SK-N-SH treated with all-trans-retinoic acid at 6 μM for 48 hours (cell line): ENCODE data around the gene MYO3B.

Experiments used
- ATAC-seq: fragments of 200-7000 bp; cut with Tn5 transposase; 3 replicates; pipeline ENCODE4 v1.9.1; 2020; ENCODE audit warnings: mild to moderate bottlenecking, moderate library complexity
- ARNTL ChIP-seq: fragments of 450-650 bp; formaldehyde crosslinking; IDR thresholded peaks from 2 replicates; pipeline ENCODE4 v1.5.0; 2020; ENCODE audit warnings: low read depth, mild to moderate bottlenecking, moderate library complexity, borderline replicate concordance
- BACH2 ChIP-seq: fragments of 250-450 bp; sonication (Bioruptor Pico); IDR thresholded peaks from 2 replicates; pipeline ENCODE4 v1.9.0; 2021; ENCODE audit warnings: mild to moderate bottlenecking, borderline replicate concordance
- CSDC2 ChIP-seq: fragments of 250-450 bp; sonication (Bioruptor Pico); IDR thresholded peaks from 2 replicates; pipeline ENCODE4 v1.5.0; 2020; ENCODE audit warnings: mild to moderate bottlenecking, moderate library complexity
- GLIS3 ChIP-seq: fragments of 250-450 bp; sonication (Bioruptor Pico); IDR thresholded peaks from 2 replicates; pipeline ENCODE4 v1.5.0; 2020; ENCODE audit warnings: mild to moderate bottlenecking, moderate library complexity
- ISL1 ChIP-seq: fragments of 250-450 bp; sonication (Bioruptor Pico); IDR thresholded peaks from 2 replicates; pipeline ENCODE4 v2.1.2; 2022; ENCODE audit warnings: mild to moderate bottlenecking, moderate library complexity
- OSR1 ChIP-seq: fragments of 250-450 bp; sonication (Bioruptor Pico); IDR thresholded peaks from 2 replicates; pipeline ENCODE4 v1.8.0; 2022; ENCODE audit warnings: moderate library complexity, mild to moderate bottlenecking, inconsistent platforms
- PPARA ChIP-seq: fragments of 250-450 bp; sonication (Bioruptor Pico); IDR thresholded peaks from 2 replicates; pipeline ENCODE4 v1.5.0; 2020; ENCODE audit warnings: mild to moderate bottlenecking, borderline replicate concordance
- RARB ChIP-seq: fragments of 250-450 bp; sonication (Bioruptor Pico); IDR thresholded peaks from 2 replicates; pipeline ENCODE4 v1.8.0; 2021; ENCODE audit warnings: mild to moderate bottlenecking, moderate library complexity
- SNAI2 ChIP-seq: fragments of 250-450 bp; sonication (Bioruptor Pico); IDR thresholded peaks from 2 replicates; pipeline ENCODE4 v1.5.0; 2020; ENCODE audit warnings: mild to moderate bottlenecking, moderate library complexity
- TCF4 ChIP-seq: fragments of 250-450 bp; sonication (Bioruptor Pico); IDR thresholded peaks from 2 replicates; pipeline ENCODE4 v1.8.0; 2021; ENCODE audit warnings: mild to moderate bottlenecking, moderate library complexity, borderline replicate concordance
- TOX ChIP-seq: fragments of 250-450 bp; sonication (Bioruptor Pico); IDR thresholded peaks from 2 replicates; pipeline ENCODE4 v1.8.0; 2021; ENCODE audit warnings: mild to moderate bottlenecking, moderate library complexity, borderline replicate concordance
- ZFP3 ChIP-seq: fragments of 250-450 bp; sonication (Bioruptor Pico); IDR thresholded peaks from 2 replicates; pipeline ENCODE4 v1.5.0; 2020; ENCODE audit warnings: mild to moderate bottlenecking, moderate library complexity
- ZFP30 ChIP-seq: fragments of 450-650 bp; formaldehyde crosslinking; IDR thresholded peaks from 2 replicates; pipeline ENCODE4 v1.5.0; 2022; ENCODE audit warnings: mild to moderate bottlenecking, moderate library complexity
- ZNF565 ChIP-seq: fragments of 450-650 bp; formaldehyde crosslinking; conservative IDR thresholded peaks from 2 replicates; pipeline ENCODE4 v1.5.0; 2020; ENCODE audit warnings: low read depth, mild to moderate bottlenecking, moderate library complexity
- ZNF70 ChIP-seq: fragments of 450-650 bp; formaldehyde crosslinking; IDR thresholded peaks from 2 replicates; pipeline ENCODE4 v1.5.0; 2020; ENCODE audit warnings: mild to moderate bottlenecking, moderate library complexity
- ZNF8 ChIP-seq: fragments of 450-650 bp; formaldehyde crosslinking; IDR thresholded peaks from 2 replicates; pipeline ENCODE4 v1.5.0; 2020; ENCODE audit warnings: mild to moderate bottlenecking, moderate library complexity
- TF ChIP-seq, protein P1 (sequence below): fragments of 250-450 bp; sonication (Bioruptor Pico); IDR thresholded peaks from 2 replicates; pipeline ENCODE4 v1.8.0; 2020; ENCODE audit warnings: mild to moderate bottlenecking, moderate library complexity, borderline replicate concordance
- TF ChIP-seq, protein P2 (sequence below): fragments of 250-450 bp; sonication (Bioruptor Pico); IDR thresholded peaks from 2 replicates; pipeline ENCODE4 v1.5.1; 2020; ENCODE audit warnings: low read depth, mild to moderate bottlenecking, moderate library complexity
- TF ChIP-seq, protein P3 (sequence below): fragments of 250-450 bp; sonication (Bioruptor Pico); IDR thresholded peaks from 2 replicates; pipeline ENCODE4 v1.5.1; 2021; ENCODE audit warnings: mild to moderate bottlenecking, moderate library complexity
- TF ChIP-seq, protein P4 (sequence below): fragments of 250-450 bp; sonication (Bioruptor Pico); IDR thresholded peaks from 2 replicates; pipeline ENCODE4 v1.5.0; 2020; ENCODE audit warnings: mild to moderate bottlenecking, moderate library complexity

MYO3B gene

DNA sequence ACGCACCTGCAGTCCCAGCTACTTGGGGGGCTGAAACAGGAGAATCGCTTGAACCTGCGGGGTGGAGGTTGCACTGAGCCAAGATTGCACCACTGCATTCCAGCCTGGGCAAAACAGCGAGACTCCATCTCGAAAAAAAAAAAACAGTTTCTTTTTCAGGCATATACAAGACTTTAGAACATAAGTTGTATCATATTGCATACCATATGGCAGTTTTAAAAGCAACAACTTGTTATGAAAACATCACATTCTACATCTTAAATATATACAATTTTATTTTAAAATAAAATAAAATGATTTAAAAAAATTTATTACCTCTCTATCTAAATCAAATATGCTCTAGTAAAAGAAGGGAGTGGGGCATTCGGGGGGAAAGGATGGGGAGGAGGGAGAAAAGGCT, 497.8 kb downstream of the MYO3B start:
- ATAC-seq, result no peak
- TF ChIP-seq BACH2 (no peak), OSR1 (CRISPR knock-in tag) (no peak), ZNF8 (no peak), ZFP3 (CRISPR knock-in tag) (no peak)
- TF ChIP-seq, protein P1, sequence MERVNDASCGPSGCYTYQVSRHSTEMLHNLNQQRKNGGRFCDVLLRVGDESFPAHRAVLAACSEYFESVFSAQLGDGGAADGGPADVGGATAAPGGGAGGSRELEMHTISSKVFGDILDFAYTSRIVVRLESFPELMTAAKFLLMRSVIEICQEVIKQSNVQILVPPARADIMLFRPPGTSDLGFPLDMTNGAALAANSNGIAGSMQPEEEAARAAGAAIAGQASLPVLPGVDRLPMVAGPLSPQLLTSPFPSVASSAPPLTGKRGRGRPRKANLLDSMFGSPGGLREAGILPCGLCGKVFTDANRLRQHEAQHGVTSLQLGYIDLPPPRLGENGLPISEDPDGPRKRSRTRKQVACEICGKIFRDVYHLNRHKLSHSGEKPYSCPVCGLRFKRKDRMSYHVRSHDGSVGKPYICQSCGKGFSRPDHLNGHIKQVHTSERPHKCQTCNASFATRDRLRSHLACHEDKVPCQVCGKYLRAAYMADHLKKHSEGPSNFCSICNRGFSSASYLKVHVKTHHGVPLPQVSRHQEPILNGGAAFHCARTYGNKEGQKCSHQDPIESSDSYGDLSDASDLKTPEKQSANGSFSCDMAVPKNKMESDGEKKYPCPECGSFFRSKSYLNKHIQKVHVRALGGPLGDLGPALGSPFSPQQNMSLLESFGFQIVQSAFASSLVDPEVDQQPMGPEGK, result no peak

DNA sequence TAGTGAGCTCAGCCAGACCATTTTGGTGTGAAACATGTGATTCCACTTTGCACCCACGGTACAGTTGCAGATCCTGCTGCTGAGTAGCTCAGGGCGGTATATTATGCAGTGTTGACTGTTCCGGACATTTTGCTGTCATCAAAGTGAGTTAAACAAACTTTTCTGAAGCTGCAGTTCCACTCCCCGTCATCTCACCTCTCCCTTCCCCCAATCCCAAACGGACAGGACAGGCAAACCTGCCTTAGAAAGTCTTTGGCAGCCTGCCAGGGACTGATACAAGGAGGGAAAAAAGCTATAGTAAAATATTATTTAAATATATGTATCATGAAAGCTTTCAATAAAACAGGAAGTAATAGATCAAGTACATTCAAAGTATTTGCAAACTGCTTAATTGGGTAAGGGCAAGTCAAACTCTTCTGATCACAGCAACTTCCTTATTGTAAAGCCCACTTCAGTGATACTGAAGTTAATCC, 501.7 kb downstream of the MYO3B start:
- TF ChIP-seq ARNTL (CRISPR knock-in tag) (no peak), GLIS3 (CRISPR knock-in tag) (no peak), ZNF70 (CRISPR knock-in tag) (no peak), TCF4 (no peak), TOX (CRISPR knock-in tag) (no peak), ZFP30 (CRISPR knock-in tag) (no peak), BACH2 (no peak), PPARA (no peak), ZFP3 (CRISPR knock-in tag) (no peak), RARB (CRISPR knock-in tag) (no peak), CSDC2 (no peak), ISL1 (CRISPR knock-in tag) (no peak), OSR1 (CRISPR knock-in tag) (no peak), ZNF565 (CRISPR knock-in tag) (no peak)
- TF ChIP-seq, protein P2, sequence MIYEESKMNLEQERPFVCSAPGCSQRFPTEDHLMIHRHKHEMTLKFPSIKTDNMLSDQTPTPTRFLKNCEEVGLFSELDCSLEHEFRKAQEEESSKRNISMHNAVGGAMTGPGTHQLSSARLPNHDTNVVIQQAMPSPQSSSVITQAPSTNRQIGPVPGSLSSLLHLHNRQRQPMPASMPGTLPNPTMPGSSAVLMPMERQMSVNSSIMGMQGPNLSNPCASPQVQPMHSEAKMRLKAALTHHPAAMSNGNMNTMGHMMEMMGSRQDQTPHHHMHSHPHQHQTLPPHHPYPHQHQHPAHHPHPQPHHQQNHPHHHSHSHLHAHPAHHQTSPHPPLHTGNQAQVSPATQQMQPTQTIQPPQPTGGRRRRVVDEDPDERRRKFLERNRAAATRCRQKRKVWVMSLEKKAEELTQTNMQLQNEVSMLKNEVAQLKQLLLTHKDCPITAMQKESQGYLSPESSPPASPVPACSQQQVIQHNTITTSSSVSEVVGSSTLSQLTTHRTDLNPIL (CRISPR knock-in tag), result no peak
- TF ChIP-seq, protein P3, sequence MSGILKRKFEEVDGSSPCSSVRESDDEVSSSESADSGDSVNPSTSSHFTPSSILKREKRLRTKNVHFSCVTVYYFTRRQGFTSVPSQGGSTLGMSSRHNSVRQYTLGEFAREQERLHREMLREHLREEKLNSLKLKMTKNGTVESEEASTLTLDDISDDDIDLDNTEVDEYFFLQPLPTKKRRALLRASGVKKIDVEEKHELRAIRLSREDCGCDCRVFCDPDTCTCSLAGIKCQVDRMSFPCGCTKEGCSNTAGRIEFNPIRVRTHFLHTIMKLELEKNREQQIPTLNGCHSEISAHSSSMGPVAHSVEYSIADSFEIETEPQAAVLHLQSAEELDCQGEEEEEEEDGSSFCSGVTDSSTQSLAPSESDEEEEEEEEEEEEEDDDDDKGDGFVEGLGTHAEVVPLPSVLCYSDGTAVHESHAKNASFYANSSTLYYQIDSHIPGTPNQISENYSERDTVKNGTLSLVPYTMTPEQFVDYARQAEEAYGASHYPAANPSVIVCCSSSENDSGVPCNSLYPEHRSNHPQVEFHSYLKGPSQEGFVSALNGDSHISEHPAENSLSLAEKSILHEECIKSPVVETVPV (CRISPR knock-in tag), result no peak
- TF ChIP-seq, protein P1, result no peak
- ATAC-seq, result no peak

DNA sequence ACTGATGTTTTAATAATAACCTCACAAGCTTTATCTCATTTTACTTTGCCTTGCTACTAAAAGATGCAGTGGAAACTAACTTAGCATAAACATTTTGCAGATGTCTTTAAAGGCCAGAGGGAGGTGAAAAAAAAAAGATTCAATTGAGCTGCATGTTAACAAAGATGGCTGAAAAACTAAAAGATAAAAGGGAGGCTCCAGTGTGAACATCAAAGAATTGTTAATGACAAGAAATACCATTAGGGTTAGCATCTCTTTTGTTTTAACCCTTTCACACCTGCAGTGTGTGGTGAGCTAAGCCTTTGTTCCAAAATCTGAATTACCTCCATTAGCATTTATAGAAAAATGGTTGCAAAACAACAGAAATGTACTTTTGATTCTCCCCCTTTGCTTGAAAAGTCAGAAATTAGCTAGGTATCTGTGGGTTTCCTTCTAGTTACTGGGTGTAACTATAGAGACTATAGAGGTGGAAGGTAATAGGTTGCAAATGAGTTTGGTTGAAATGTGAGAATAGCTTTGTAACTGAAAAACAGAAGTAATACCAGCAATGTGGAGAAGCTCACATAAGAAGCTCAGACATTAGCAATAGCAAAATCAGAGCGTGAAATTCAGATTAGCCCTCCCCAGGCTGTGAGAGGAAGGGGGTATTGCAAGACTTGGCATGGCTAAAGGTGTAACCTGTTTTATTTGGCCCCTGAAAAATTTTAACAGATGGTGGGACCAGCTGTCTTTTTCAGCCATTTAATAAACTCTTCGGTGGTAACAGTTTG, 502.4 kb downstream of the MYO3B start:
- ATAC-seq, result no peak
- TF ChIP-seq, protein P4, sequence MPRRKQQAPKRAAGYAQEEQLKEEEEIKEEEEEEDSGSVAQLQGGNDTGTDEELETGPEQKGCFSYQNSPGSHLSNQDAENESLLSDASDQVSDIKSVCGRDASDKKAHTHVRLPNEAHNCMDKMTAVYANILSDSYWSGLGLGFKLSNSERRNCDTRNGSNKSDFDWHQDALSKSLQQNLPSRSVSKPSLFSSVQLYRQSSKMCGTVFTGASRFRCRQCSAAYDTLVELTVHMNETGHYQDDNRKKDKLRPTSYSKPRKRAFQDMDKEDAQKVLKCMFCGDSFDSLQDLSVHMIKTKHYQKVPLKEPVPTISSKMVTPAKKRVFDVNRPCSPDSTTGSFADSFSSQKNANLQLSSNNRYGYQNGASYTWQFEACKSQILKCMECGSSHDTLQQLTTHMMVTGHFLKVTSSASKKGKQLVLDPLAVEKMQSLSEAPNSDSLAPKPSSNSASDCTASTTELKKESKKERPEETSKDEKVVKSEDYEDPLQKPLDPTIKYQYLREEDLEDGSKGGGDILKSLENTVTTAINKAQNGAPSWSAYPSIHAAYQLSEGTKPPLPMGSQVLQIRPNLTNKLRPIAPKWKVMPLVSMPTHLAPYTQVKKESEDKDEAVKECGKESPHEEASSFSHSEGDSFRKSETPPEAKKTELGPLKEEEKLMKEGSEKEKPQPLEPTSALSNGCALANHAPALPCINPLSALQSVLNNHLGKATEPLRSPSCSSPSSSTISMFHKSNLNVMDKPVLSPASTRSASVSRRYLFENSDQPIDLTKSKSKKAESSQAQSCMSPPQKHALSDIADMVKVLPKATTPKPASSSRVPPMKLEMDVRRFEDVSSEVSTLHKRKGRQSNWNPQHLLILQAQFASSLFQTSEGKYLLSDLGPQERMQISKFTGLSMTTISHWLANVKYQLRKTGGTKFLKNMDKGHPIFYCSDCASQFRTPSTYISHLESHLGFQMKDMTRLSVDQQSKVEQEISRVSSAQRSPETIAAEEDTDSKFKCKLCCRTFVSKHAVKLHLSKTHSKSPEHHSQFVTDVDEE (CRISPR knock-in tag), result no peak

DNA sequence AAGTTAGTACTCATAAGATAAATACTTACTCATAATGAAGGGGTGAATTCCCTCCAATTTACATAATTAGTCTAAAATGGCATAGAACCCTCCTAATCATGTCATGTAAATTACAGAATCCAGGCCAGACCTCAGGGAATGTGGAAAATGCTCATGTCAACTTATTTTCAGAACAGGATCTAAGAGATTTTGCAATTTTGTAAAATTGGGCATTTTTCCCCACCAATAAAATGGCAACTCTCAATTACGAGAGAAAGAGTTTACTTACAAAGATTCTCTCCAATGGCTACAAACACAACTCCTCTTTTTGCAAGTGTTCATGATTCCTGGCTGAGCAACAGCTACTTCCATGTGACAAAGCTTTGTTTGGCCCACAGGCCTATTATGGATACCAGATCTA, 503.4 kb downstream of the MYO3B start:
- ATAC-seq, result no peak

More for the DNA sequence above, 503.4 kb downstream of the MYO3B start:
- TF ChIP-seq GLIS3 (CRISPR knock-in tag) (no peak), ARNTL (CRISPR knock-in tag) (no peak), SNAI2 (CRISPR knock-in tag) (no peak), ZNF70 (CRISPR knock-in tag) (no peak), ZNF8 (no peak), BACH2 (no peak), TOX (CRISPR knock-in tag) (no peak), ZFP30 (CRISPR knock-in tag) (no peak)
- TF ChIP-seq, protein P3 (CRISPR knock-in tag), result no peak
